NB4 (cell line): ENCODE results near the gene CDKAL1.

Source experiments
- DNase-seq: peaks from one replicate; pipeline ENCODE4 v3.0.0; 2010; ENCODE audit warnings: low read depth
- H3K4me3 ChIP-seq: one replicate; pipeline ENCODE4 v1.5.1; 2011; ENCODE audit warnings: mild to moderate bottlenecking, low read depth, low read length, moderate library complexity
- CTCF ChIP-seq: IDR thresholded peaks from one replicate; pipeline ENCODE4 v1.5.1; 2012; ENCODE audit warnings: low read depth, low read length
- MAX ChIP-seq: IDR thresholded peaks from 2 replicates; pipeline ENCODE4 v1.6.1; 2011; ENCODE audit warnings: low read depth, low read length
- MYC ChIP-seq: IDR thresholded peaks from 2 replicates; pipeline ENCODE4 v1.6.1; 2011; ENCODE audit warnings: low read depth, low read length
- POLR2A ChIP-seq: IDR thresholded peaks from 2 replicates; pipeline ENCODE4 v1.6.1; 2011; ENCODE audit warnings: mild to moderate bottlenecking; ENCODE audit not compliant: insufficient read length; ENCODE audit errors: extremely low read depth

The CDKAL1 gene

GRCh38 chr6:21024616-21025015 is 490.4 kb downstream of the CDKAL1 start:
- TF ChIP-seq MAX (no peak), MYC (no peak), POLR2A (no peak), CTCF (no peak)
- no peak overlapping the region for H3K4me3 ChIP-seq

GRCh38 chr6:21026576-21027273 is 492.5 kb downstream of the CDKAL1 start:
- no peak for TF ChIP-seq CTCF
- TF ChIP-seq POLR2A, result no peak
- no peak for TF ChIP-seq MYC
- no peak for TF ChIP-seq MAX
- no peak for DNase-seq
- H3K4me3 ChIP-seq, result no peak overlapping the region

More at GRCh38 chr6:21024616-21025015, 490.4 kb downstream of the CDKAL1 start:
- no peak for DNase-seq

GRCh38 chr6:21027507-21027906 is 493.2 kb downstream of the CDKAL1 start:
- H3K4me3 ChIP-seq, result no peak overlapping the region
- DNase-seq, result no peak
- TF ChIP-seq CTCF, result no peak
- TF ChIP-seq MAX, result no peak
- no peak for TF ChIP-seq MYC
- no peak for TF ChIP-seq POLR2A

GRCh38 chr6:21031182-21031581 is 496.9 kb downstream of the CDKAL1 start:
- DNase-seq, result no peak
- TF ChIP-seq MAX, result no peak
- no peak for TF ChIP-seq POLR2A
- TF ChIP-seq CTCF, result no peak
- TF ChIP-seq MYC, result no peak
- no peak overlapping the region for H3K4me3 ChIP-seq

- no peak overlapping the region for H3K4me3 ChIP-seq
- no peak for TF ChIP-seq MAX
- TF ChIP-seq CTCF, result no peak
- no peak for TF ChIP-seq MYC
- TF ChIP-seq POLR2A, result no peak
- DNase-seq, result no peak
These were observed 498.8 kb downstream of the CDKAL1 start for GRCh38 chr6:21033084-21033483.
